Measurements from ENCODE around the gene TVP23B.
A peak's percentile ranks its signal among the peaks of the same experiment; 100 is the strongest.

TVP23B gene

DNA sequence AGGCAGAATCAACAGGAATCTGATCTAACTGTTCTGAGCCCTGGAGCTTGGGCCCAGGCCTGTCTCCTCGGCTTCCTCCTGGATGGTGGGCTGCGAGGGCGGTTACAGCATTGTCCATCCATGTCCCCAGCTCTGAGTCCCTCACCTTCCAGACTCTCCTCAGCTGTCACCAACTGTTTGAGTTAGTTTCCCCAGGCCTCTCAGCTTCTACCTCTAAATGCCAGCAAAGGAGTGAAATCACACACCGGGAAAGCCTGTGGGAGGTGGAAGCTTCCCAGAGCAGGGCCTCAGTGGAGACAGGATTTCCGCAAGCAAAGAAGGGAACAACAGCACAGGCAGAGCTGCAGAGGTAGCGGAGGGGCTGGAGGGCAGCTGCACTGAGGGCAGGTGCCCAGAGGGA, 67.5 kb downstream of the TVP23B start:
- H3K4me3 ChIP-seq (ENCODE audit: low read depth, low read length), result no peak overlapping the region
- DNase-seq (ENCODE audit: low read depth), result no peak
- TF ChIP-seq, protein P1, sequence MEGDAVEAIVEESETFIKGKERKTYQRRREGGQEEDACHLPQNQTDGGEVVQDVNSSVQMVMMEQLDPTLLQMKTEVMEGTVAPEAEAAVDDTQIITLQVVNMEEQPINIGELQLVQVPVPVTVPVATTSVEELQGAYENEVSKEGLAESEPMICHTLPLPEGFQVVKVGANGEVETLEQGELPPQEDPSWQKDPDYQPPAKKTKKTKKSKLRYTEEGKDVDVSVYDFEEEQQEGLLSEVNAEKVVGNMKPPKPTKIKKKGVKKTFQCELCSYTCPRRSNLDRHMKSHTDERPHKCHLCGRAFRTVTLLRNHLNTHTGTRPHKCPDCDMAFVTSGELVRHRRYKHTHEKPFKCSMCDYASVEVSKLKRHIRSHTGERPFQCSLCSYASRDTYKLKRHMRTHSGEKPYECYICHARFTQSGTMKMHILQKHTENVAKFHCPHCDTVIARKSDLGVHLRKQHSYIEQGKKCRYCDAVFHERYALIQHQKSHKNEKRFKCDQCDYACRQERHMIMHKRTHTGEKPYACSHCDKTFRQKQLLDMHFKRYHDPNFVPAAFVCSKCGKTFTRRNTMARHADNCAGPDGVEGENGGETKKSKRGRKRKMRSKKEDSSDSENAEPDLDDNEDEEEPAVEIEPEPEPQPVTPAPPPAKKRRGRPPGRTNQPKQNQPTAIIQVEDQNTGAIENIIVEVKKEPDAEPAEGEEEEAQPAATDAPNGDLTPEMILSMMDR (IDR thresholded peaks at IDR 0.05; ENCODE audit: low read depth, low read length, missing control alignments), result no peak

GRCh38 chr17:18850679-18851078, 69.7 kb downstream of the TVP23B start:
- DNase-seq (ENCODE audit: low read depth), result no peak

GRCh38 chr17:18851201-18851600, 70.2 kb downstream of the TVP23B start:
- DNase-seq (ENCODE audit: low read depth), result no peak
- H3K4me3 ChIP-seq (ENCODE audit: low read depth, low read length), result no peak overlapping the region
- TF ChIP-seq, protein P1 (IDR thresholded peaks at IDR 0.05; ENCODE audit: low read depth, low read length, missing control alignments), result no peak

More at GRCh38 chr17:18850679-18851078, 69.7 kb downstream of the TVP23B start:
- TF ChIP-seq, protein P1 (IDR thresholded peaks at IDR 0.05; ENCODE audit: low read depth, low read length, missing control alignments), result no peak
- no peak overlapping the region for H3K4me3 ChIP-seq (ENCODE audit: low read depth, low read length)

DNA sequence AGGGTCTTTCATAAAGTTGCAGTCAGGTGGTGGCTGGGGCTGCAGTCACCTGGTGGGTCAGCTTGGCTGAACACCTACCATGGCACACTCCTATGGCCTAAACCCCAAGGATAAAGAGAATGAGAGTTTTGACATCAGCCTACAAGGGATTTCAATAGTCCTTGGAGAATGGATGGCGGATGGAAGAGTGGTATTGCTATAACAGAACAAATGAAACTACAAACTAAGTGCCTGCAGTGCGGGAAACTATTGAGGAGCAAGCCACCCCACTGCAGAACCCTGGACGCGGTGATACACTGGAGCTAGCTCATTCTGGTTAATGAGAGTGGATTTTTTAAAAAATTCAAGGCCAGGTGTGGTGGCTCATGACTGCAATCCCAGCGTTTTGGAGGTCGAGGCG, 74.0 kb downstream of the TVP23B start:
- no peak for DNase-seq (ENCODE audit: low read depth)
- no peak overlapping the region; the same call in 1 of the 2 replicates for H3K4me3 ChIP-seq (ENCODE audit: low read depth, low read length)
- TF ChIP-seq, protein P1 (IDR thresholded peaks at IDR 0.05; ENCODE audit: low read depth, low read length, missing control alignments), result no peak

GRCh38 chr17:18855831-18856569, 75.0 kb downstream of the TVP23B start:
- DNase-seq (ENCODE audit: low read depth), result peak; percentile 84
- peak overlapping the region; percentile 66 for H3K4me3 ChIP-seq (ENCODE audit: low read depth, low read length)
- TF ChIP-seq, protein P1 (IDR thresholded peaks at IDR 0.05; ENCODE audit: low read depth, low read length, missing control alignments), result no peak

Measured in GM12864 (cell line).